ENCODE measurements around the gene SLC34A1.

- TF ChIP-seq CTCF (IDR thresholded peaks at IDR 0.05; ENCODE audit: borderline replicate concordance, extremely low read depth, low read length, poor library complexity, severe bottlenecking) = no peak
- TF ChIP-seq EZH2 (IDR thresholded peaks at IDR 0.05; ENCODE audit: borderline replicate concordance, low read depth, low read length, severe bottlenecking) = no peak
Measured at GRCh38 chr5:177366528-177367322, 17.5 kb upstream of the SLC34A1 start.

Measured in DND-41 (cell line).